H9 (cell line): Measurements from ENCODE around the gene PTK7. TPM values are rescaled to one million over a fixed set of nuclear protein-coding genes. Genes with fewer than 3 reads are reported as not detected.

Experiments used
- DNase-seq: peaks from one replicate; pipeline ENCODE4 v3.0.0-alpha.2; 2017
- H2AFZ ChIP-seq: one replicate; pipeline ENCODE4 v1.6.1; 2013; ENCODE audit warnings: mild to moderate bottlenecking, low read length, control low read depth, moderate library complexity
- H2AK5ac ChIP-seq: 2 replicates; pipeline ENCODE4 v1.6.1; 2013; ENCODE audit warnings: low read length, control low read depth, mixed read lengths; ENCODE audit not compliant: insufficient read length
- H2BK120ac ChIP-seq: one replicate; pipeline ENCODE4 v1.6.1; 2013; ENCODE audit warnings: low read depth, mild to moderate bottlenecking, low read length, control low read depth, inconsistent platforms; ENCODE audit not compliant: poor library complexity, severe bottlenecking
- H2BK12ac ChIP-seq: 2 replicates; pipeline ENCODE4 v1.6.1; 2013; ENCODE audit warnings: low read length, control low read depth, mixed read lengths, low read depth; ENCODE audit not compliant: insufficient read length
- H2BK15ac ChIP-seq: 2 replicates; pipeline ENCODE4 v1.6.1; 2013; ENCODE audit warnings: low read depth, low read length, control low read depth
- H2BK20ac ChIP-seq: one replicate; pipeline ENCODE4 v1.6.1; 2013; ENCODE audit warnings: low read depth, mild to moderate bottlenecking, low read length, control low read depth, inconsistent platforms; ENCODE audit not compliant: poor library complexity, severe bottlenecking
- H2BK5ac ChIP-seq: 2 replicates; pipeline ENCODE4 v1.6.1; 2013; ENCODE audit warnings: low read length, control low read depth, mixed read lengths; ENCODE audit not compliant: insufficient read length
- H3K14ac ChIP-seq: 2 replicates; pipeline ENCODE4 v1.6.1; 2013; ENCODE audit warnings: low read length, control low read depth; ENCODE audit not compliant: insufficient read depth
- H3K18ac ChIP-seq: 2 replicates; pipeline ENCODE4 v1.6.1; 2013; ENCODE audit warnings: low read depth, mild to moderate bottlenecking, mixed read lengths, low read length, control low read depth; ENCODE audit not compliant: insufficient read length
- H3K23ac ChIP-seq: 2 replicates; pipeline ENCODE4 v1.6.1; 2013; ENCODE audit warnings: low read length, control low read depth, mixed read lengths, low read depth; ENCODE audit not compliant: insufficient read length
- H3K23me2 ChIP-seq: 2 replicates; pipeline ENCODE4 v1.6.1; 2013; ENCODE audit warnings: low read depth, mild to moderate bottlenecking, mixed read lengths, low read length, control low read depth; ENCODE audit not compliant: insufficient read length, poor library complexity, severe bottlenecking
- H3K27ac ChIP-seq: 2 replicates; pipeline ENCODE4 v1.5.1; 2013; ENCODE audit warnings: low read length, control low read depth, mixed read lengths, low read depth; ENCODE audit not compliant: insufficient read length
- H3K27me3 ChIP-seq: 2 replicates; pipeline ENCODE4 v1.6.1; 2013; ENCODE audit warnings: low read length, control low read depth, inconsistent platforms; ENCODE audit not compliant: insufficient read depth
- H3K4ac ChIP-seq: 2 replicates; pipeline ENCODE4 v1.6.1; 2013; ENCODE audit warnings: low read depth, mild to moderate bottlenecking, control low read depth, inconsistent platforms, low read length, moderate library complexity
- H3K4me1 ChIP-seq: 2 replicates; pipeline ENCODE4 v1.6.1; 2013; ENCODE audit warnings: low read length, control low read depth, inconsistent platforms; ENCODE audit not compliant: insufficient read depth
- H3K4me2 ChIP-seq: 2 replicates; pipeline ENCODE4 v1.6.1; 2013; ENCODE audit warnings: low read length, control low read depth, mixed read lengths; ENCODE audit not compliant: insufficient read length, insufficient read depth
- H3K56ac ChIP-seq: 2 replicates; pipeline ENCODE4 v1.6.1; 2013; ENCODE audit warnings: low read depth, mild to moderate bottlenecking, mixed read lengths, low read length, control low read depth; ENCODE audit not compliant: insufficient read length
- H3K79me1 ChIP-seq: 2 replicates; pipeline ENCODE4 v1.6.1; 2013; ENCODE audit warnings: low read depth, mild to moderate bottlenecking, moderate library complexity, low read length, control low read depth, inconsistent platforms; ENCODE audit not compliant: insufficient read depth, poor library complexity, severe bottlenecking
- H3K79me2 ChIP-seq: 2 replicates; pipeline ENCODE4 v1.6.1; 2013; ENCODE audit warnings: low read length, control low read depth, inconsistent platforms; ENCODE audit not compliant: insufficient read depth
- H3K9ac ChIP-seq: 2 replicates; pipeline ENCODE4 v1.6.1; 2013; ENCODE audit warnings: low read length, control low read depth, mixed read lengths; ENCODE audit not compliant: insufficient read length; ENCODE audit errors: extremely low read depth
- H3K9me3 ChIP-seq: one replicate; pipeline ENCODE4 v1.6.1; 2013; ENCODE audit warnings: low read depth, low read length, inconsistent platforms; ENCODE audit not compliant: control insufficient read depth
- H3T11ph ChIP-seq: one replicate; pipeline ENCODE4 v1.6.1; 2013; ENCODE audit warnings: mild to moderate bottlenecking, low read length, control low read depth, inconsistent platforms
- H4K20me1 ChIP-seq: one replicate; pipeline ENCODE4 v1.6.1; 2013; ENCODE audit not compliant: control insufficient read depth, insufficient read length, insufficient read depth
- H4K5ac ChIP-seq: 2 replicates; pipeline ENCODE4 v1.6.1; 2013; ENCODE audit warnings: low read depth, mild to moderate bottlenecking, mixed read lengths, low read length, control low read depth; ENCODE audit not compliant: insufficient read length
- H4K8ac ChIP-seq: replicated peaks from 2 replicates; pipeline ENCODE4 v1.6.1; 2013; ENCODE audit warnings: low read length, control low read depth, mixed read lengths, low read depth; ENCODE audit not compliant: insufficient read length
- H4K91ac ChIP-seq: 2 replicates; pipeline ENCODE4 v1.6.1; 2013; ENCODE audit warnings: low read depth, mild to moderate bottlenecking, moderate library complexity, mixed read lengths, low read length, control low read depth; ENCODE audit not compliant: insufficient read length
- H3K27ac Mint-ChIP-seq, 3 experiments: 2 replicates in 2 of 3; 3 replicates in 1 of 3; pipeline ENCODE4 v1.8.0; 2020 to 2021; ENCODE audit warnings: mixed read lengths in 3 of 3, mild to moderate bottlenecking in 1 of 3, moderate library complexity in 1 of 3
- H3K27me3 Mint-ChIP-seq: 2 replicates; pipeline ENCODE4 v1.8.0; 2021; ENCODE audit warnings: low read depth, mild to moderate bottlenecking, moderate library complexity, mixed read lengths
- H3K36me3 Mint-ChIP-seq, 3 experiments: 2 replicates in 2 of 3; 3 replicates in 1 of 3; pipeline ENCODE4 v1.8.0; 2020 to 2021; ENCODE audit warnings: low read depth in 3 of 3, mixed read lengths in 3 of 3; ENCODE audit not compliant: insufficient read depth in 1 of 3
- H3K4me1 Mint-ChIP-seq, 2 experiments: 2 replicates each; pipeline ENCODE4 v1.8.0; 2020; ENCODE audit warnings: mixed read lengths in 2 of 2
- H3K4me3 Mint-ChIP-seq, 2 experiments: 2 replicates in 1 of 2; 3 replicates in 1 of 2; pipeline ENCODE4 v1.8.0; 2020 to 2021; ENCODE audit warnings: mild to moderate bottlenecking in 2 of 2, mixed read lengths in 2 of 2, moderate library complexity in 1 of 2
- H3K9me3 Mint-ChIP-seq, 2 experiments: 2 replicates in 1 of 2; 3 replicates in 1 of 2; pipeline ENCODE4 v1.8.0; 2020; ENCODE audit warnings: mild to moderate bottlenecking in 2 of 2, mixed read lengths in 2 of 2, moderate library complexity in 1 of 2
- CTCF ChIP-seq: fragments of 200-600 bp; sonication (generic); conservative IDR thresholded peaks from 3 replicates; pipeline ENCODE4 v1.8.0; 2021; ENCODE audit warnings: antibody characterized with exemption, mild to moderate bottlenecking
- WGBS: extraction: QIAGEN DNeasy Blood & Tissue Kit; methylation state at CpG from one replicate; pipeline ENCODE4 v1.1.7; 2013; ENCODE audit warnings: missing lambda C conversion rate, low lambda C conversion rate, mixed read lengths; ENCODE audit not compliant: insufficient read length; ENCODE audit errors: extremely low coverage; 5-methylcytosine and 5-hydroxymethylcytosine counted together
- total RNA-seq: library from RNA; stranded (reverse); gene quantifications from 2 replicates; pipeline ENCODE4 v1.2.1, GENCODE V29; 2021

The PTK7 gene
- total RNA-seq, 1 experiment from 2014 or later: 128 TPM

GRCh38 chr6:43050981-43051380, 25.1 kb upstream of the PTK7 start:
- Histone ChIP-seq H3K56ac (no peak overlapping the region), H3K27me3 (no peaks in the 10 kb centered on the region), H2BK15ac (no peak overlapping the region), H3K23me2 (peaks cover 7% of the 10 kb centered on the region), H2BK5ac (no peak overlapping the region), H4K20me1 (no peaks in the 10 kb centered on the region), H3K18ac (no peak overlapping the region), H3K9me3 (no peaks in the 10 kb centered on the region), H3K9ac (no peak overlapping the region), H3K14ac (no peak overlapping the region), H3K27ac (no peak overlapping the region), H3K79me1 (no peaks in the 10 kb centered on the region), H2BK120ac (no peak overlapping the region), H3K4ac (no peak overlapping the region), H4K8ac (no peak overlapping the region), H3K4me1 (no peaks in the 10 kb centered on the region), H2BK20ac (no peak overlapping the region), H2AK5ac (no peak overlapping the region), H2BK12ac (no peak overlapping the region), H3K79me2 (no peaks in the 10 kb centered on the region), H3K4me2 (no peak overlapping the region), H4K91ac (no peak overlapping the region), H3T11ph (no peak overlapping the region), H2AFZ (no peak overlapping the region), H3K23ac (no peak overlapping the region), H4K5ac (no peak overlapping the region)
- no peak for TF ChIP-seq CTCF
- Mint-ChIP-seq H3K4me1 (peaks cover 23 to 24% of the 10 kb centered on the region in 2 experiments), H3K4me3 (no peak overlapping the region; a peak in 1 of 5 replicates), H3K9me3 (peaks cover 0 to 3% of the 10 kb centered on the region in 2 experiments; a peak in 2 of 5 replicates), H3K36me3 (peaks cover 27 to 67% (median 62%) of the 10 kb centered on the region in 3 experiments), H3K27ac (peak overlapping the region in 1 of 3 experiments; percentile 13; a peak in 2 of 7 replicates), H3K27me3 (no peaks in the 10 kb centered on the region; the same call in 1 of the 2 replicates)
- peak; percentile 21 for DNase-seq
- no CpG with 5 or more reads among the region's 17 CpGs for WGBS
